ENCODE measurements around the gene SFTPB.

Gene SFTPB

DNA sequence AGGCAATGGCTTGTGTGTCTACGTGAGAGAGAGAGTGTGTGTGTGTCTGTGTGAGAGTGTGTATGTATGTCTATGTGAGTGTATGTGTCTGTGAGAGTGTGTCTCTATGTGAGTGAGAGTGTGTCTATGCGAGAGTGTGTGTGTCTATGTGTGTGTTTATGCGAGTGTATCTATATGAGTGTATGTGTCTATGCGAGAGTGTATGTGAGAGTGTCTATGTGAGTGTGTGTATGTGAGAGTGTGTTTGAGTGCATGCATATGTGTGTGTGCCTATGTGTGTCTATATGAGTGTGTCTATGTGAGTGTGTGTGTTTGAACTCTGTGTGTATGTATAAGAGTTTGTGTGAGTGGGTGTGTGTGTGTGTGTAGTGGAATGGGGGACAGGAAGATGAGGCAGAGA is 16.4 kb upstream of the SFTPB start:
- H3K4me3 ChIP-seq (ENCODE audit: low read depth, low read length), result no peak overlapping the region
- no peak for DNase-seq (ENCODE audit: low read depth)
- TF ChIP-seq CTCF (IDR thresholded peaks at IDR 0.05; ENCODE audit: low read depth, low read length, missing control alignments), result no peak

DNA sequence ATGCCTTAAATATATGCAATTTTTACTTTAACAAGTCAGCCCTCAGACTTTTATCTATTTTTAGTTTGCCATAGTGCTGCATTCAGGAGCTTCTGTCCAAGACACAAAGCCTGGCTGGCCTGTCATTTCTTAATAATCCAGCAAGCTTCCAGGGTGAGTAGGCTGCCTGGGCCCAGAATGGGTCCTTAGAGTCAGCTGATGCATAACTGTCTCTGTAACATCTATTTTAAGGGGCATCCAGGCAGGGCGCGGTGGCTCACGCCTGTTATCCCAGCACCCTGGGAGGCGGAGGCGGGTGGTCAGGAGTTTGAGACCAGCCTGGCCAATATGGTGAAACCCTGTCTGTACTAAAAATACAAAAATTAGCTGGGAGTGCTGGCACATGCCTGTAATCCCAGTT is 14.4 kb upstream of the SFTPB start:
- TF ChIP-seq CTCF (IDR thresholded peaks at IDR 0.05; ENCODE audit: low read depth, low read length, missing control alignments), result no peak
- H3K4me3 ChIP-seq (ENCODE audit: low read depth, low read length), result no peak overlapping the region
- no peak for DNase-seq (ENCODE audit: low read depth)

GRCh38 chr2:85681776-85682175 is 13.8 kb upstream of the SFTPB start:
- no peak for DNase-seq (ENCODE audit: low read depth)
- TF ChIP-seq CTCF (IDR thresholded peaks at IDR 0.05; ENCODE audit: low read depth, low read length, missing control alignments), result no peak
- H3K4me3 ChIP-seq (ENCODE audit: low read depth, low read length), result no peak overlapping the region

DNA sequence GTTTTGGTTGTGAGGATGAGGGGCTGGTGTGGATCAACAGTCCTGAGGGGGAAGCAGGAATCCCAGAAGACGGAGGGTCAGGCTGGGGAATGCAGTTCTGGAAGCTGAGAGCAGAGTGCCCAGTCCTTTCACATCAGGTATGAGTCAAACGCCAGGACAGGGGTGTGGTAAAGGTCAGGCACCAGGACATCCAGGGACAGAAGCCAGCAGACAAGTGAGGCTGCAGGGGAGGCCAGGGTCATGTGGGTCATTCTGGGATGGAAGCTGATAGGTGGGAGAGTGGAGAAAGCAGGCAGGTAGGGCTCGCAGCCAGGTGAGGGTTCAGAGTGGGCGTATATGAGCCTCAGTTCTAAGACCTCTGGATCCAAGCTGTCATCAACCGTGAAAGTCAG is 13.4 kb upstream of the SFTPB start:
- no peak for DNase-seq (ENCODE audit: low read depth)
- H3K4me3 ChIP-seq (ENCODE audit: low read depth, low read length), result no peak overlapping the region
- no peak for TF ChIP-seq CTCF (IDR thresholded peaks at IDR 0.05; ENCODE audit: low read depth, low read length, missing control alignments)

GRCh38 chr2:85680707-85681371 is 12.8 kb upstream of the SFTPB start:
- no peak for TF ChIP-seq CTCF (IDR thresholded peaks at IDR 0.05; ENCODE audit: low read depth, low read length, missing control alignments)
- no peak for DNase-seq (ENCODE audit: low read depth)
- no peak overlapping the region for H3K4me3 ChIP-seq (ENCODE audit: low read depth, low read length)

- no peak for DNase-seq (ENCODE audit: low read depth)
- peak; percentile 98 for TF ChIP-seq CTCF (IDR thresholded peaks at IDR 0.05; ENCODE audit: low read depth, low read length, missing control alignments)
- H3K4me3 ChIP-seq (ENCODE audit: low read depth, low read length), result no peak overlapping the region
These were observed 11.0 kb upstream of the SFTPB start for GRCh38 chr2:85678794-85679672.
